ENCODE data around the gene MYO1D.

- TF ChIP-seq CTCF (IDR thresholded peaks at IDR 0.05; ENCODE audit: low read length) = no peak
- no peak for TF ChIP-seq EZH2 (optimal IDR thresholded peaks at IDR 0.05; ENCODE audit: low read depth, low read length)
- no peak for TF ChIP-seq EZH2phosphoT487 (IDR thresholded peaks at IDR 0.05; ENCODE audit: low read length)
These were observed 409.0 kb downstream of the MYO1D start for GRCh38 chr17:32467949-32468348.

All from MM.1S (cell line).